Adrenal gland (tissue), 12 donors: ENCODE data around the gene ZDHHC17. TPM values are rescaled to one million over a fixed set of nuclear protein-coding genes. Genes with fewer than 3 reads are reported as not detected.

Experiments
- DNase-seq, 7 donors: peaks; one replicate each; pipeline ENCODE4 v3.0.0-alpha.2; 2019 to 2020
- H3K27ac ChIP-seq, 5 donors: fragments of 200-600 bp; sonication (generic) in 4 of 5; 1 replicate in 3 of 5; 2 replicates in 2 of 5; pipeline versions ENCODE4 v1.5.1 to v1.8.0; 2016 to 2020; ENCODE audit warnings: mild to moderate bottlenecking in 1 of 5
- H3K27me3 ChIP-seq: fragments of 200-600 bp; 2 replicates; pipeline ENCODE4 v1.8.0; 2021
- H3K36me3 ChIP-seq, 2 donors: fragments of 200-600 bp; replicated peaks in 1 of 2; 1 replicate in 1 of 2; 2 replicates in 1 of 2; pipeline versions ENCODE4 v1.5.1 to v1.8.0; 2018 to 2022
- H3K4me1 ChIP-seq, 2 donors: fragments of 200-600 bp; replicated peaks in 1 of 2; 1 replicate in 1 of 2; 2 replicates in 1 of 2; pipeline versions ENCODE4 v1.5.1 to v1.8.0; 2018 to 2021
- H3K4me3 ChIP-seq, 4 donors: fragments of 200-600 bp; sonication (generic) in 3 of 4; one replicate each; pipeline ENCODE4 v1.5.1; 2016 to 2018
- H3K9me3 ChIP-seq, 3 donors: fragments of 200-600 bp; sonication (generic) in 1 of 3; replicated peaks in 1 of 3; 1 replicate in 2 of 3; 2 replicates in 1 of 3; pipeline versions ENCODE4 v1.5.1 to v1.8.0; 2016 to 2021
- CTCF ChIP-seq, 6 experiments: fragments of 450-650 bp in 4 of 6; fragments of 200-600 bp in 2 of 6; sonication (generic) in 1 of 6; IDR thresholded peaks; 1 replicate in 5 of 6; 2 replicates in 1 of 6; pipeline versions ENCODE4 v1.5.1 to v1.8.0; 2016 to 2021; ENCODE audit warnings: antibody characterized with exemption in 6 of 6, mild to moderate bottlenecking in 2 of 6, moderate library complexity in 1 of 6
- POLR2A ChIP-seq, 2 donors: fragments of 450-650 bp; IDR thresholded peaks; one replicate each; pipeline ENCODE4 v1.6.1; 2017; ENCODE audit warnings: antibody characterized with exemption in 2 of 2, mild to moderate bottlenecking in 2 of 2, moderate library complexity in 1 of 2
- WGBS, 4 donors: extraction: QIAGEN DNeasy Blood & Tissue Kit in 2 of 4; methylation state at CpG; one replicate each; pipeline versions ENCODE4 v1.1.5 to v1.1.7; 2013 to 2017; 5-methylcytosine and 5-hydroxymethylcytosine counted together
- intact Hi-C, 2 donors: fragments of 100-400 bp; cut with DNase I; formaldehyde crosslinking; loops; one replicate each; pipeline versions ENCODE4 v1.14.1 to v1.15.0; 2022 to 2023
- polyA plus RNA-seq, 3 donors: library from polyadenylated mRNA; stranded (reverse); fragments of 200-250 nt in 2 of 3; fragments of 350-450 nt in 1 of 3; fragmentation: Illumina TruSeq in 1 of 3; extraction: RNeasy Lipid Tissue Mini Kit (QIAGEN cat#74804) in 1 of 3; gene quantifications; one replicate each; pipeline ENCODE4 v1.2.3, GENCODE V29; 2013 to 2014
- total RNA-seq, 9 donors: library from RNA; depleted of rRNA in 4 of 9; stranded (reverse); fragments of >200 nt in 4 of 9; fragments of 120-200 nt in 1 of 9; fragmentation: NEBNext Ultra II Directional in 1 of 9; extraction: Animal tissue kit (Norgen Biotek cat#: 25700) in 1 of 9; gene quantifications; one replicate each; pipeline versions ENCODE4 v1.1.0 to v1.2.4, GENCODE V29; 2013 to 2023
- donor health status: healthy with polysubstance abuse.
- donor health status: Bipolar disorder and iron deficiency.
- donor health status: DM: yes; HTN: yes; CAD: no.
- donor health status: DM: no; HTN: no; CAD: no.
- donor health status: DM: no; HTN: no; CAD: no.
- donor health status: DM: yes; HTN: yes; CAD: no.

The ZDHHC17 gene
- total and polyA plus RNA-seq, 12 donors, result 17.7 to 102 (median 31.7) TPM

- H3K4me3 ChIP-seq, result no peak overlapping the region
- H3K27me3 ChIP-seq, result no peaks in the 10 kb centered on the region
- H3K9me3 ChIP-seq, result no peaks in the 10 kb centered on the region
- H3K36me3 ChIP-seq, result no peaks in the 10 kb centered on the region
- no peak for DNase-seq
- 47 to 56% (median 52%) methylated on average over 4 of the region's 4 CpGs for WGBS, 4 donors
- intact Hi-C loops, result no loop called here
- TF ChIP-seq CTCF (IDR thresholded peaks at IDR 0.05) (no peak), POLR2A (IDR thresholded peaks at IDR 0.05) (no peak)
- H3K4me1 ChIP-seq, result peaks cover 10 to 72% of the 10 kb centered on the region in 2 donors
- peak overlapping the region in 2 of 5 donors; percentile 29 to 42 for H3K27ac ChIP-seq
Measured at GRCh38 chr12:76784600-76785051, 20.7 kb downstream of the ZDHHC17 start.

- no peak overlapping the region for H3K4me3 ChIP-seq
- no peaks in the 10 kb centered on the region for H3K9me3 ChIP-seq
- intact Hi-C loops, result no loop called here
- no peaks in the 10 kb centered on the region for H3K36me3 ChIP-seq
- 79 to 94% (median 85%) methylated on average over 1 of the region's 1 CpG for WGBS, 4 donors
- DNase-seq, result no peak
- H3K27me3 ChIP-seq, result no peaks in the 10 kb centered on the region
- peaks cover 10 to 65% of the 10 kb centered on the region in 2 donors for H3K4me1 ChIP-seq
- TF ChIP-seq POLR2A (IDR thresholded peaks at IDR 0.05) (no peak), CTCF (IDR thresholded peaks at IDR 0.05) (no peak)
- no peak overlapping the region for H3K27ac ChIP-seq
Measured at GRCh38 chr12:76785407-76785806, 21.5 kb downstream of the ZDHHC17 start.

GRCh38 chr12:76786986-76787385 lies 23.1 kb downstream of the ZDHHC17 start:
- intact Hi-C loops, result no loop called here

GRCh38 chr12:76787689-76788088 lies 23.8 kb downstream of the ZDHHC17 start:
- no peak for DNase-seq
- H3K36me3 ChIP-seq, result no peaks in the 10 kb centered on the region
- 97 to 100% (median 99%) methylated on average over 2 of the region's 2 CpGs for WGBS, 4 donors
- no peaks in the 10 kb centered on the region for H3K27me3 ChIP-seq
- peak overlapping the region in 1 of 5 donors; percentile 0 for H3K27ac ChIP-seq
- no peaks in the 10 kb centered on the region for H3K9me3 ChIP-seq
- intact Hi-C loops, result no loop called here
- TF ChIP-seq POLR2A (IDR thresholded peaks at IDR 0.05) (no peak), CTCF (IDR thresholded peaks at IDR 0.05) (no peak)
- H3K4me1 ChIP-seq, result peaks cover 0 to 55% of the 10 kb centered on the region in 2 donors
- H3K4me3 ChIP-seq, result no peak overlapping the region

More at GRCh38 chr12:76786986-76787385, 23.1 kb downstream of the ZDHHC17 start:
- 33 to 50% (median 37%) methylated on average over 3 of the region's 3 CpGs for WGBS, 4 donors
- Histone ChIP-seq H3K36me3 (no peaks in the 10 kb centered on the region), H3K4me1 (peaks cover 4 to 60% of the 10 kb centered on the region in 2 donors), H3K9me3 (no peaks in the 10 kb centered on the region), H3K27ac (peak overlapping the region in 2 of 5 donors; percentile 0 to 18), H3K4me3 (no peak overlapping the region), H3K27me3 (no peaks in the 10 kb centered on the region)
- no peak for DNase-seq
- TF ChIP-seq POLR2A (IDR thresholded peaks at IDR 0.05), result no peak
- no peak for TF ChIP-seq CTCF (IDR thresholded peaks at IDR 0.05)
